Measurements from ENCODE around the gene C1QTNF1. TPM values are rescaled to one million over a fixed set of nuclear protein-coding genes. Genes with fewer than 3 reads are reported as not detected.

C1QTNF1 gene
- total RNA-seq, 1 experiment from 2014 or later, result 6.3 TPM

- TF ChIP-seq EZH2 (IDR thresholded peaks at IDR 0.05; ENCODE audit: borderline replicate concordance, low read depth, low read length, poor library complexity, severe bottlenecking), result no peak
- TF ChIP-seq, protein P1, sequence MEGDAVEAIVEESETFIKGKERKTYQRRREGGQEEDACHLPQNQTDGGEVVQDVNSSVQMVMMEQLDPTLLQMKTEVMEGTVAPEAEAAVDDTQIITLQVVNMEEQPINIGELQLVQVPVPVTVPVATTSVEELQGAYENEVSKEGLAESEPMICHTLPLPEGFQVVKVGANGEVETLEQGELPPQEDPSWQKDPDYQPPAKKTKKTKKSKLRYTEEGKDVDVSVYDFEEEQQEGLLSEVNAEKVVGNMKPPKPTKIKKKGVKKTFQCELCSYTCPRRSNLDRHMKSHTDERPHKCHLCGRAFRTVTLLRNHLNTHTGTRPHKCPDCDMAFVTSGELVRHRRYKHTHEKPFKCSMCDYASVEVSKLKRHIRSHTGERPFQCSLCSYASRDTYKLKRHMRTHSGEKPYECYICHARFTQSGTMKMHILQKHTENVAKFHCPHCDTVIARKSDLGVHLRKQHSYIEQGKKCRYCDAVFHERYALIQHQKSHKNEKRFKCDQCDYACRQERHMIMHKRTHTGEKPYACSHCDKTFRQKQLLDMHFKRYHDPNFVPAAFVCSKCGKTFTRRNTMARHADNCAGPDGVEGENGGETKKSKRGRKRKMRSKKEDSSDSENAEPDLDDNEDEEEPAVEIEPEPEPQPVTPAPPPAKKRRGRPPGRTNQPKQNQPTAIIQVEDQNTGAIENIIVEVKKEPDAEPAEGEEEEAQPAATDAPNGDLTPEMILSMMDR (conservative IDR thresholded peaks at IDR 0.05; ENCODE audit: low read depth, low read length), result no peak
- POLR2A ChIA-PET (ENCODE audit: low non-redundant PET), result no interaction called here
- intact Hi-C loops (cut with micrococcal nuclease; ENCODE audit: unreplicated experiment), result no loop called here
Observed at GRCh38 chr17:78988152-78988551, 35.8 kb upstream of the C1QTNF1 start.

DNA sequence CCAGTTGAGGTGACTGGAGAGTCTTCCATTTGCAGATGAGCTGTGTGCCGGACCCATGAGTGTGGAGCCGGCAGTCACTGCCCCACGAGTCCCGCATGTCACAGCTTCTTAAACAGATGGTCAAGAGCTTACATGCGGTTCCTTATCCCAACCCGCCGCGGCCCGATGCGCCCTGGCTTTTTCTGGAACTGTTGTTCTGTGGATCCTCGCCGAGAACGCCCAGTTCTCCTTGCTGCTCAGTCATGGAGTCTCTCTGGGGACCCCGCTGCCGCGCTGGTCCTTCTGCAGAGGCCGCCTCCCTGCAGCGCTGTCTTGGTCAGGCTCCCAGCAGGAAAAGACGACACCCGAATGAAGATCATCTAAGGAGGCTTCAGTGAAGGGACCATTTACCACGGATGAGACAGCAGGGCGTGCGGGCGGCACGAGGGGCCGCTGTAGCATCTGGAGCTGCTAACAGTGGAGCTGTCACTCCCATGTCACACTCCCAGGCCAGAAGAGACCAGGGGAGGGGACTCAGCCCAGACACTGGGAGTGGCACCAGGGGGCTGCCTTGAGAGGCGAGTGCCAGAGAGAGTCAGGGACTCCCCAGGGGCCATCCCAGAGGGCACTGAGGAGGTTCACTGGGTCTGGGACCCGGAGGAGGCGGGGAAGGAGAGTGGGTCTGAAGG is 33.5 kb upstream of the C1QTNF1 start:
- DNase-seq (ENCODE audit: low spot score), result no peak
- CTCF ChIA-PET, result no interaction called here
- H3K4me3 ChIP-seq (ENCODE audit: low read depth, low read length, poor library complexity, severe bottlenecking), result no peak overlapping the region
- TF ChIP-seq, protein P1 (conservative IDR thresholded peaks at IDR 0.05; ENCODE audit: low read depth, low read length), result no peak
- no peak for TF ChIP-seq EZH2 (IDR thresholded peaks at IDR 0.05; ENCODE audit: borderline replicate concordance, low read depth, low read length, poor library complexity, severe bottlenecking)
- H3K4me1 ChIP-seq (ENCODE audit: insufficient read depth, low read length, poor library complexity, severe bottlenecking), result peaks cover 14% of the 10 kb centered on the region
- no peaks in the 10 kb centered on the region for H3K27me3 ChIP-seq (replicated peaks; ENCODE audit: insufficient read depth, low read depth, low read length, poor library complexity)
- BruUV-seq (replicated peaks), result no TSS peak
- peaks cover 32% of the 10 kb centered on the region for H3K36me3 ChIP-seq (ENCODE audit: insufficient read depth, low read length, poor library complexity, severe bottlenecking)
- no peaks in the 10 kb centered on the region for H3K9me3 ChIP-seq (ENCODE audit: low read depth, low read length, poor library complexity, severe bottlenecking)
- POLR2A ChIA-PET (ENCODE audit: low non-redundant PET), result no interaction called here
- intact Hi-C loops (cut with micrococcal nuclease; ENCODE audit: unreplicated experiment), result no loop called here
- H3K27ac ChIP-seq (ENCODE audit: low read depth, low read length, poor library complexity, severe bottlenecking), result no peak overlapping the region

More at GRCh38 chr17:78988152-78988551, 35.8 kb upstream of the C1QTNF1 start:
- Histone ChIP-seq H3K36me3 (ENCODE audit: insufficient read depth, low read length, poor library complexity, severe bottlenecking) (peaks cover 23% of the 10 kb centered on the region), H3K27me3 (replicated peaks; ENCODE audit: insufficient read depth, low read depth, low read length, poor library complexity) (no peaks in the 10 kb centered on the region), H3K4me3 (ENCODE audit: low read depth, low read length, poor library complexity, severe bottlenecking) (no peak overlapping the region), H3K27ac (ENCODE audit: low read depth, low read length, poor library complexity, severe bottlenecking) (no peak overlapping the region), H3K4me1 (ENCODE audit: insufficient read depth, low read length, poor library complexity, severe bottlenecking) (peaks cover 14% of the 10 kb centered on the region), H3K9me3 (ENCODE audit: low read depth, low read length, poor library complexity, severe bottlenecking) (no peaks in the 10 kb centered on the region)
- BruUV-seq (replicated peaks), result no TSS peak
- CTCF ChIA-PET, result no interaction called here
- no peak for DNase-seq (ENCODE audit: low spot score)

GRCh38 chr17:78991017-78991738 is 32.8 kb upstream of the C1QTNF1 start:
- CTCF ChIA-PET, result no interaction called here
- no peak overlapping the region for H3K4me3 ChIP-seq (ENCODE audit: low read depth, low read length, poor library complexity, severe bottlenecking)

More at GRCh38 chr17:78991017-78991738, 32.8 kb upstream of the C1QTNF1 start:
- POLR2A ChIA-PET (ENCODE audit: low non-redundant PET), result no interaction called here
- TF ChIP-seq EZH2 (IDR thresholded peaks at IDR 0.05; ENCODE audit: borderline replicate concordance, low read depth, low read length, poor library complexity, severe bottlenecking), result no peak
- TF ChIP-seq, protein P1 (conservative IDR thresholded peaks at IDR 0.05; ENCODE audit: low read depth, low read length), result no peak
- Histone ChIP-seq H3K27ac (ENCODE audit: low read depth, low read length, poor library complexity, severe bottlenecking) (no peak overlapping the region), H3K4me1 (ENCODE audit: insufficient read depth, low read length, poor library complexity, severe bottlenecking) (peaks cover 11% of the 10 kb centered on the region), H3K9me3 (ENCODE audit: low read depth, low read length, poor library complexity, severe bottlenecking) (no peaks in the 10 kb centered on the region), H3K36me3 (ENCODE audit: insufficient read depth, low read length, poor library complexity, severe bottlenecking) (peaks cover 35% of the 10 kb centered on the region), H3K27me3 (replicated peaks; ENCODE audit: insufficient read depth, low read depth, low read length, poor library complexity) (no peaks in the 10 kb centered on the region)
- intact Hi-C loops (cut with micrococcal nuclease; ENCODE audit: unreplicated experiment), result no loop called here
- DNase-seq (ENCODE audit: low spot score), result no peak
- BruUV-seq (replicated peaks), result no TSS peak
